ENCODE measurements around the gene ABLIM2. TPM values are rescaled to one million over a fixed set of nuclear protein-coding genes. Genes with fewer than 3 reads are reported as not detected.

The ABLIM2 gene
- total RNA-seq, 2 donors from 2014 or later = 6.0 to 20.8 TPM

- intact Hi-C loops (cut with DNase I) = no loop called here
- no peak for ATAC-seq
- H3K27ac ChIP-seq = no peak overlapping the region
- DNase-seq = no peak
- no peak overlapping the region for H3K4me3 ChIP-seq
- H3K9me3 ChIP-seq = no peaks in the 10 kb centered on the region
- peaks cover 23% of the 10 kb centered on the region for H3K4me1 ChIP-seq
- H3K27me3 ChIP-seq = no peaks in the 10 kb centered on the region
- 85 to 88% methylated on average over 13 to 16 of the region's 17 CpGs for WGBS, 2 donors
- no peak for TF ChIP-seq POLR2A (IDR thresholded peaks at IDR 0.05)
- H3K36me3 ChIP-seq (replicated peaks in 1 of 2; ENCODE audit: insufficient read depth in 1 of 2, low read depth in 2 of 2) = no peaks in the 10 kb centered on the region
Measured at GRCh38 chr4:7962609-7963508, 195.8 kb downstream of the ABLIM2 start.

GRCh38 chr4:7960790-7961655, 197.6 kb downstream of the ABLIM2 start:
- peaks cover 33% of the 10 kb centered on the region for H3K4me1 ChIP-seq
- peak overlapping the region in 3 of 4 donors; percentile 58 to 76 (median 59) for H3K27ac ChIP-seq
- TF ChIP-seq POLR2A (IDR thresholded peaks at IDR 0.05) (no peak), CTCF (IDR thresholded peaks at IDR 0.05) (no peak)
- no peaks in the 10 kb centered on the region for H3K9me3 ChIP-seq
- ATAC-seq = peak; percentile 51
- WGBS, 2 donors = 51 to 63% methylated on average over 16 to 19 of the region's 19 CpGs
- intact Hi-C loops (cut with DNase I) = no loop called here
- no peak overlapping the region for H3K4me3 ChIP-seq
- H3K27me3 ChIP-seq = no peaks in the 10 kb centered on the region
- DNase-seq = peak in 3 of 4 donors; percentile 52 to 67 (median 62)
- H3K36me3 ChIP-seq (replicated peaks in 1 of 2; ENCODE audit: insufficient read depth in 1 of 2, low read depth in 2 of 2) = no peaks in the 10 kb centered on the region

GRCh38 chr4:7960017-7960789, 198.4 kb downstream of the ABLIM2 start:
- H3K9me3 ChIP-seq = no peaks in the 10 kb centered on the region
- H3K27ac ChIP-seq = peak overlapping the region in 3 of 4 donors; percentile 58 to 76 (median 59)
- H3K36me3 ChIP-seq (replicated peaks in 1 of 2; ENCODE audit: insufficient read depth in 1 of 2, low read depth in 2 of 2) = no peaks in the 10 kb centered on the region
- H3K4me3 ChIP-seq = no peak overlapping the region
- peak; percentile 7 for ATAC-seq
- 70 to 75% methylated on average over 6 to 11 of the region's 11 CpGs for WGBS, 2 donors
- H3K4me1 ChIP-seq = peaks cover 33% of the 10 kb centered on the region
- DNase-seq = no peak
- no peak for TF ChIP-seq CTCF (IDR thresholded peaks at IDR 0.05)
- H3K27me3 ChIP-seq = no peaks in the 10 kb centered on the region
- intact Hi-C loops (cut with DNase I) = no loop called here

- H3K4me3 ChIP-seq = no peak overlapping the region
- H3K4me1 ChIP-seq = peaks cover 27% of the 10 kb centered on the region
- TF ChIP-seq CTCF (IDR thresholded peaks at IDR 0.05) = no peak
- TF ChIP-seq POLR2A (IDR thresholded peaks at IDR 0.05) = no peak
- intact Hi-C loops (cut with DNase I) = no loop called here
- no peaks in the 10 kb centered on the region for H3K27me3 ChIP-seq
- WGBS, 2 donors = 86 to 92% methylated on average over 7 of the region's 7 CpGs
- H3K27ac ChIP-seq = no peak overlapping the region
- no peaks in the 10 kb centered on the region for H3K36me3 ChIP-seq (replicated peaks in 1 of 2; ENCODE audit: insufficient read depth in 1 of 2, low read depth in 2 of 2)
- DNase-seq = no peak
- ATAC-seq = no peak
- no peaks in the 10 kb centered on the region for H3K9me3 ChIP-seq
Measured at GRCh38 chr4:7959078-7959477, 199.5 kb downstream of the ABLIM2 start.

All from body of pancreas (tissue), 4 donors.